Heart right ventricle (tissue), 16 donors: ENCODE data around the gene TTBK1. TPM values are rescaled to one million over a fixed set of nuclear protein-coding genes. Genes with fewer than 3 reads are reported as not detected.

Experiments used
- ATAC-seq, 8 donors: fragments of 200-7000 bp; cut with Tn5 transposase; one replicate each; pipeline ENCODE4 v1.9.1; 2020; ENCODE audit warnings: mild to moderate bottlenecking in 8 of 8, moderate library complexity in 8 of 8, moderate number of reproducible peaks in 1 of 8
- DNase-seq, 2 donors: peaks; one replicate each; pipeline ENCODE4 v3.0.0-alpha.2; 2020
- H3K27ac ChIP-seq, 10 donors: fragments of 200-600 bp; sonication (generic) in 2 of 10; one replicate each; pipeline versions ENCODE4 v1.5.0 to v1.8.0; 2020 to 2022; ENCODE audit warnings: mild to moderate bottlenecking in 3 of 10
- H3K27me3 ChIP-seq, 7 donors: fragments of 200-600 bp; one replicate each; pipeline ENCODE4 v1.8.0; 2021 to 2022; ENCODE audit warnings: mild to moderate bottlenecking in 2 of 7
- H3K36me3 ChIP-seq, 9 donors: fragments of 200-600 bp; sonication (generic) in 1 of 9; one replicate each; pipeline versions ENCODE4 v1.5.0 to v1.8.0; 2020 to 2022; ENCODE audit warnings: mild to moderate bottlenecking in 2 of 9
- H3K4me1 ChIP-seq, 9 donors: fragments of 200-600 bp; sonication (generic) in 1 of 9; one replicate each; pipeline versions ENCODE4 v1.5.0 to v1.8.0; 2020 to 2022; ENCODE audit warnings: mild to moderate bottlenecking in 4 of 9
- H3K4me3 ChIP-seq, 10 donors: fragments of 200-600 bp; sonication (generic) in 2 of 10; one replicate each; pipeline versions ENCODE4 v1.5.0 to v1.8.0; 2020 to 2022; ENCODE audit warnings: mild to moderate bottlenecking in 7 of 10, moderate library complexity in 2 of 10
- H3K9me3 ChIP-seq, 11 donors: fragments of 200-600 bp in 10 of 11; sonication (generic) in 2 of 11; one replicate each; pipeline versions ENCODE4 v1.5.0 to v1.8.0; 2013 to 2022; ENCODE audit warnings: mild to moderate bottlenecking in 2 of 11, control low read depth in 1 of 11, moderate library complexity in 1 of 11
- WGBS, 2 donors: extraction: QIAGEN DNeasy Blood & Tissue Kit; methylation state at CpG; one replicate each; pipeline ENCODE4 v1.1.7; 2013; ENCODE audit warnings: inconsistent platforms in 1 of 2; 5-methylcytosine and 5-hydroxymethylcytosine counted together
- intact Hi-C, 10 donors: fragments of 100-400 bp; cut with DNase I; formaldehyde crosslinking; loops; one replicate each; pipeline versions ENCODE4 v1.11.1 to v1.14.2; 2022
- polyA plus RNA-seq, 2 donors: library from polyadenylated mRNA; stranded (reverse); fragments of 200-250 nt; gene quantifications; one replicate each; pipeline ENCODE4 v1.2.3, GENCODE V29; 2013
- total RNA-seq, 10 donors: library from RNA; stranded (reverse); fragmentation: NEBNext Ultra II Directional in 3 of 10; extraction: Animal tissue kit (Norgen Biotek cat#: 25700) in 3 of 10; gene quantifications; one replicate each; pipeline versions ENCODE4 v1.2.1 to v1.2.4, GENCODE V29; 2021 to 2023
- TF ChIP-seq, protein P1 (sequence below), 9 donors: fragments of 200-600 bp; sonication (generic) in 2 of 9; IDR thresholded peaks; one replicate each; pipeline versions ENCODE4 v1.5.0 to v1.8.0; 2021 to 2022; ENCODE audit warnings: antibody characterized with exemption in 9 of 9, mild to moderate bottlenecking in 5 of 9, moderate library complexity in 1 of 9
- donor health status: Arrhythmogenic right ventricular cardiomyopathy.
- donor health status: ischemic (EF 13 %, LVEDD 7.1; RV severe dilation, severe dysfunction).
- donor health status: healthy with polysubstance abuse.
- donor health status: DM: no; HTN: yes; CAD: no.
- donor health status: DM: no; HTN: no; CAD: no.
- donor health status: ischemic (EF 25% LVEDD 6.9; RV normal size, moderate dysfunction).
- donor health status: ischemic (EF 25% LVEDD 5.7; RV mildly dilated, moderate dysfunction).
- donor health status: healthy.
- donor health status: DM: yes; HTN: yes; CAD: no.
- donor health status: Ischemic cardiomyopathy.
- donor health status: ischemic (EF 35%, LVEDD 5.7; RV mildly dilated, moderate dysfunction).
- donor health status: nonischemic (EF 11% LVEDD 7.7; RV severe dilation, severe dysfunction).
- donor health status: DM: yes; HTN: yes; CAD: no.
- donor health status: PGD.
- donor health status: ischemic (EF 29% LVEDD 5.4; RV normal size, mild dysfunction).
- donor health status: nonischemic (EF 23%, LVEDD 6.1; RV moderate dilation, normal function).

The TTBK1 gene
- total and polyA plus RNA-seq, 12 donors: 0.04 to 0.69 (median 0.29) TPM

DNA sequence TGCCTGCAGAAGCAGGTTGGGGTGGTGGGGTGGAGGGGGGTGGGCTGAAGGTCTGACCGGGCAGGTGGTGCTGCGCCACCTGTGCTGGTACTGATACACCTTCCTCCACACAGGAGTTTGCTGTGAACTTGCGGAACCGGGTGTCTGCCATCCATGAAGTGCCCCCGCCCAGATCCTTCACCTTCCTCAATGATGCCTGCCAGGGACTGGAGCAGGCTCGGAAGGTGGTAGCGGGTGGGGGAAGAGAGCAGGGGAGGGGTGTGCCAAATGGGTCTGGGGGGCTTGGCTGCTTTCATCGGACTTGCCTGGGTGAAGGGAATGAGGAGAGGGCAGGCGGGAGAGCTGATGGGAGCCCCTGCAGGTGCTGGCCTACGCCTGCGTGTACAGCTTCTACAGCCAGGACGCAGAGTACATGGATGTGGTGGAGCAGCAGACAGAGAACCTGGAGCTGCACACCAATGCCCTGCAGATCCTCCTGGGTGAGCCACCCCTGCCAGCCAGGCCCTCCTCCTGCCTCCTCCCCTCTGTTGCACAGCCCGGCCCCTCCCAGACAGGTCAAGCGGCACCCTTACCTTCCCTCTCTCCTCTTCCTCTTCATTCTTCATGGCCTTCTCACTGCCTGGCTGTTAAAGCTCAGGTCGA lies 20.7 kb upstream of the TTBK1 start:
- TF ChIP-seq, protein P1, sequence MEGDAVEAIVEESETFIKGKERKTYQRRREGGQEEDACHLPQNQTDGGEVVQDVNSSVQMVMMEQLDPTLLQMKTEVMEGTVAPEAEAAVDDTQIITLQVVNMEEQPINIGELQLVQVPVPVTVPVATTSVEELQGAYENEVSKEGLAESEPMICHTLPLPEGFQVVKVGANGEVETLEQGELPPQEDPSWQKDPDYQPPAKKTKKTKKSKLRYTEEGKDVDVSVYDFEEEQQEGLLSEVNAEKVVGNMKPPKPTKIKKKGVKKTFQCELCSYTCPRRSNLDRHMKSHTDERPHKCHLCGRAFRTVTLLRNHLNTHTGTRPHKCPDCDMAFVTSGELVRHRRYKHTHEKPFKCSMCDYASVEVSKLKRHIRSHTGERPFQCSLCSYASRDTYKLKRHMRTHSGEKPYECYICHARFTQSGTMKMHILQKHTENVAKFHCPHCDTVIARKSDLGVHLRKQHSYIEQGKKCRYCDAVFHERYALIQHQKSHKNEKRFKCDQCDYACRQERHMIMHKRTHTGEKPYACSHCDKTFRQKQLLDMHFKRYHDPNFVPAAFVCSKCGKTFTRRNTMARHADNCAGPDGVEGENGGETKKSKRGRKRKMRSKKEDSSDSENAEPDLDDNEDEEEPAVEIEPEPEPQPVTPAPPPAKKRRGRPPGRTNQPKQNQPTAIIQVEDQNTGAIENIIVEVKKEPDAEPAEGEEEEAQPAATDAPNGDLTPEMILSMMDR (IDR thresholded peaks at IDR 0.05): no peak
- Histone ChIP-seq H3K27ac (no peak overlapping the region), H3K4me1 (peaks cover 0 to 19% (median 3%) of the 10 kb centered on the region in 9 donors), H3K9me3 (no peaks in the 10 kb centered on the region), H3K36me3 (peaks cover 0 to 69% (median 5%) of the 10 kb centered on the region in 9 donors), H3K27me3 (no peaks in the 10 kb centered on the region), H3K4me3 (no peak overlapping the region)
- intact Hi-C loops: no loop called here
- no peak for ATAC-seq
- no peak for DNase-seq
- WGBS, 2 donors: 89 to 95% methylated on average over 15 of the region's 15 CpGs

DNA sequence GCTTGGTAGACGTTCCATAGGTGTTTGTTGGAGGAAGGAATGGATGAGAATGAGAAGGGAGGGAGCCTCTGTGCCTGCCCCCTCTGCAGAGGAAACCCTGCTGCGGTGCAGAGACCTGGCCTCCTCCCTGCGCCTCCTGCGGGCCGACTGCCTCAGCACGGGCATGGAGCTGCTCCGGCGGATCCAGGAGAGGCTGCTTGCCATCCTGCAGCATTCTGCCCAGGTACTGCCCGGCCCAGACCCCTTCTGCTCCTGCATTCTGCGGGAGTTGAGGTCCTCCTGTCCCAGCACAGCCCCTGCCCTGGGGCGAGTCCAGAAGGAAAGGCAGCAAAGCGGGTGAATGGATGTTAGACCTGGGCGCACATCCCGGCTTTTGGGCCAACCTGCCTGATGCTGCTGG lies 20.1 kb upstream of the TTBK1 start:
- H3K36me3 ChIP-seq: peaks cover 0 to 63% (median 5%) of the 10 kb centered on the region in 9 donors
- no peak for DNase-seq
- no peak overlapping the region for H3K4me3 ChIP-seq

DNA sequence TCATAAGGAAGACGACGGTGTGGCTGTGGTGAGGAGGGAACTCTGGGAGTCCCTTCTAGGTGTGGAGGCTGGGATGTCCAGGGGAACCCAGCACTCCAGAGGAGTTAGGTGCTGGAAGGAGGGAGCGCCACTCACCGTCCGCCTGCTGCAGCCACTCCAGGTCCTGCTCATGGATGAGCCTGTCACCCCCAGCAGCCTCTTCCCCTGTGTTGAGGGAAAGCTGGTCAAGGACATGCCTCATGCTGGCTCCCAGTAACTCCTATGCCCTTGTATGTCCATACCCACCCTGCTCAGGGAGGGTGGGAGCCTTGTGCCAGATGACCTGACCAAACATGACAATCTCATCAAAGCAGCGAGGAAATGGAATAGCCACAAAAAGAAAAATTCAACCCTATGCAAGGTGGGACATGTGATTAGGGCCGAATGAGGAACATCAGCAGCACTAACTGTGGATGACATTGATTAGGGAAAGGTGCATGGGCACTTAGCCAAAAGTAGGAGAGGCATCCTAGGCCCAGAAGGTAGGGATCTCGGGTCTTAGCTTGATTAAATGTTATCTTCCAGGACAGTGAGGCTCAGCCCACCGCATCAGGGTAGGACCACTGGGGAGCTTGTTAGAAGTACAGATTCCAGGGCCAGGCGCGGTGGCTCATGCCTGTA lies 17.0 kb upstream of the TTBK1 start:
- TF ChIP-seq, protein P1 (IDR thresholded peaks at IDR 0.05): no peak
- intact Hi-C loops: no loop called here
- DNase-seq (no peak), ATAC-seq (no peak)
- no peaks in the 10 kb centered on the region for H3K27me3 ChIP-seq
- 89 to 90% methylated on average over 11 of the region's 11 CpGs for WGBS, 2 donors
- H3K27ac ChIP-seq: no peak overlapping the region
- peaks cover 0 to 37% (median 0%) of the 10 kb centered on the region in 9 donors for H3K36me3 ChIP-seq
- H3K4me3 ChIP-seq: no peak overlapping the region
- H3K4me1 ChIP-seq: peaks cover 0 to 35% (median 12%) of the 10 kb centered on the region in 9 donors
- no peaks in the 10 kb centered on the region for H3K9me3 ChIP-seq

More for the DNA sequence above, 20.1 kb upstream of the TTBK1 start:
- whole genome bisulfite sequencing, 2 donors: 86 to 92% methylated on average over 14 of the region's 14 CpGs
- peaks cover 0 to 21% (median 3%) of the 10 kb centered on the region in 9 donors for H3K4me1 ChIP-seq
- TF ChIP-seq, protein P1 (IDR thresholded peaks at IDR 0.05): no peak
- intact Hi-C loops: no loop called here
- no peaks in the 10 kb centered on the region for H3K27me3 ChIP-seq
- no peak for ATAC-seq
- H3K9me3 ChIP-seq: no peaks in the 10 kb centered on the region
- no peak overlapping the region for H3K27ac ChIP-seq

DNA sequence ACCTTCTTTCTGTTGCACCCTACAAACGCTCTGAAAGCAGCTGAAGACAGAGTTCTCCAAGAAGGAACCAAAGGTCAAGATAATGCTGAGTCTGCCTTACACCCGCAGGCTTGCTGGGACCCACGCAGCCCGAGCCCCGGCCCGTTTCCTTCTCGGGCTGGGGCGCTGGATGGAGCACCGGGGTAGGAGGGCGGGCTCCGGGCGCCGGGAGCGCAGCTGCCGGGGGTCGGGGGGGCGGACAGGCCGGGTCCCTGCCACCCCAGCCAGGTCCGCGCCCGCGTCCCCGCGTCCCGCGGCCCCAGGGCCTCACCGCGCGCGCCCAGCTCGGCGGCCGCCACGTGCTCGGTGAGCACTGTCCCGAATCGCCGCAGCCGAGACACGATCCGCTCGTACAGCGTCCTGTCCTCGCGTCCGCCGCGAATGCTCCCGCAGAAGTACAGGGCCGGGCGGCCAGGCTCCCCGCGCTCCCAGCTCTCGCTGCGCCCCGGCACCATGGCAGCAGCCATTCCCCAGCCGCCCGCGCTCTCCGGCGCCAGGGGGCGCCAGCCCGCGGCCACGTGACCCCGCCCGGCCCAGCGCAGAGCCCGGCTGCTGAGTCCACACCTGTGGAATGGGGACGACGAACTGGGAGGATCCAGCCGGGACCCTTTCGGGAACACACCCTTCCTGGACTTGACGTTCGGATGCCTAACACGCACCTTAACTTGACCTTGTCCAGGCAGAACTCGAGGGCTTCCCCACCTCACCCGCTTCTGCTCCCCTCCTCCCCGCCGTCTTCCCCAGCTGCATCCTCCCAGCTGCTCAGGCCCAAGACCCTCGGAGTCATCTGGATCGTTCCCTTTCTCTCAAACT lies 14.1 kb upstream of the TTBK1 start, which contains the start of gene DNPH1:
DNPH1 (minus strand) TSS at position 531 of the 852 bp plus-strand sequence; CDS start at position 506, 25 bp downstream.
- ATAC-seq (peak; percentile 91 to 98 (median 95)), DNase-seq (peak; percentile 63 to 82)
- intact Hi-C loops: no loop called here
- TF ChIP-seq, protein P1 (IDR thresholded peaks at IDR 0.05): peak; percentile 82 to 97 (median 92)
- Histone ChIP-seq H3K27me3 (peaks cover 0 to 12% (median 0%) of the 10 kb centered on the region in 7 donors), H3K4me3 (peak within 1 kb of the TSS in 9 of 10 donors; percentile 56 to 90 (median 64)), H3K9me3 (no peaks in the 10 kb centered on the region), H3K36me3 (peaks cover 0 to 11% (median 0%) of the 10 kb centered on the region in 9 donors), H3K27ac (peak within 1 kb of the TSS in 8 of 10 donors; percentile 21 to 84 (median 42)), H3K4me1 (peaks cover 0 to 28% (median 7%) of the 10 kb centered on the region in 9 donors)
- 2 to 3% methylated on average over 72 to 82 of the region's 82 CpGs for whole genome bisulfite sequencing, 2 donors
